HUES48 (cell line): ENCODE data around the gene DVL1.
"Not testable (repeated sequence)": the region's sequence is repeated elsewhere in the genome, so short reads cannot be mapped to it uniquely, and the experiment has no call there.

ENCODE experiments used
- H3K27ac ChIP-seq: one replicate; pipeline ENCODE4 v1.7.0; 2013; ENCODE audit warnings: low read depth, low read length, inconsistent platforms
- H3K27me3 ChIP-seq: 2 replicates; pipeline ENCODE4 v1.6.1; 2013; ENCODE audit warnings: mild to moderate bottlenecking, low read length; ENCODE audit not compliant: control insufficient read depth, insufficient read depth
- H3K36me3 ChIP-seq: 2 replicates; pipeline ENCODE4 v1.6.1; 2013; ENCODE audit warnings: low read length; ENCODE audit not compliant: control insufficient read depth, insufficient read depth
- H3K4me1 ChIP-seq: 2 replicates; pipeline ENCODE4 v1.6.1; 2013; ENCODE audit warnings: mild to moderate bottlenecking, low read length; ENCODE audit not compliant: control insufficient read depth, insufficient read depth
- H3K4me3 ChIP-seq: 2 replicates; pipeline ENCODE4 v1.5.1; 2013; ENCODE audit warnings: mild to moderate bottlenecking, low read depth, low read length
- H3K9ac ChIP-seq: 2 replicates; pipeline ENCODE4 v1.6.1; 2013; ENCODE audit warnings: mild to moderate bottlenecking, low read depth, low read length, moderate library complexity
- H3K9me3 ChIP-seq: 2 replicates; pipeline ENCODE4 v1.6.1; 2013; ENCODE audit warnings: low read length; ENCODE audit not compliant: control insufficient read depth, insufficient read depth

DVL1 gene

DNA sequence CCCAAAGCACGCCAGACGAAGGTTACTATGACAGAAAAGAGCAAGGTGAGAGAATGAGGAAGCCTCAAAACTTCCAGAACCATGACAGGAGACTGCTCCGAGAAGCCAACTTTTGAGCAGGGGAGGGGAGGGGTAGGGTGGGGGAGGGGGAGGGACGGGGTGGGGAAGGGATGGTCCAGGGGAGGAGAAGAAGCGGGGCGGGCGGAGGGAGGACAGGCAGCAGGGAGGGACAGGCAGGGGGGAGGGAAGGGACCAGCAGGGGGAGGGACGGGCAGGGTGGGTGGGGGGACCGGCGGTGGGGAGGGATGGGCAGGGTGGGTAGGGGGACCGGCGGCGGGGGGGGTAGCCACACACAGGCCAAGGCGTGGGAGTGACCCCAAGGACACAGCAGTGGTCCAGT is 26.8 kb downstream of the DVL1 start:
- Histone ChIP-seq H3K9me3 (no peaks in the 10 kb centered on the region), H3K9ac (no peak overlapping the region), H3K4me1 (no peaks in the 10 kb centered on the region), H3K27ac (no peak overlapping the region), H3K36me3 (peaks cover 43% of the 10 kb centered on the region), H3K4me3 (no peak overlapping the region), H3K27me3 (no peaks in the 10 kb centered on the region)

DNA sequence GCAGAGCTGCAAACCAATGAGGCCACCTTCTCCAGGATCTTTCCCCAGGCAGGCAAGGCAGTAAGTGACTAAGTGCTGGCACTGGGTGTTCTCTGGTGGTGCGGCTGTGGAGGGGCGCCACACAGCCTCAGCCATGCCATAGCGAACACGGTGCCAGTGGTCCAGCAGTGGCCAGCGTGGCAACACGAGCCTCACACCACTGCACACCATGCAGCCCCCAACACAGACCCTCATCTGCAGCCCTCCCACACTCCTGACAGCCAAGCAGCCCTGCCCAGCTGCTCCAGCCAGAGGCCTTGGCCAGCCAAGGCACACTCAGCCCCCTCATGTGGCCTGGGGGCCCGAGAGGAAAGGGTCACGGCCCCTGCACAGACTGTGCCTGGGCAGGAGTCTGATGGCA is 27.7 kb downstream of the DVL1 start:
- H3K36me3 ChIP-seq, result peaks cover 40% of the 10 kb centered on the region
- H3K4me3 ChIP-seq, result no peak overlapping the region
- no peak overlapping the region for H3K27ac ChIP-seq
- no peak overlapping the region for H3K9ac ChIP-seq
- H3K4me1 ChIP-seq, result no peaks in the 10 kb centered on the region
- H3K9me3 ChIP-seq, result no peaks in the 10 kb centered on the region
- no peaks in the 10 kb centered on the region for H3K27me3 ChIP-seq

DNA sequence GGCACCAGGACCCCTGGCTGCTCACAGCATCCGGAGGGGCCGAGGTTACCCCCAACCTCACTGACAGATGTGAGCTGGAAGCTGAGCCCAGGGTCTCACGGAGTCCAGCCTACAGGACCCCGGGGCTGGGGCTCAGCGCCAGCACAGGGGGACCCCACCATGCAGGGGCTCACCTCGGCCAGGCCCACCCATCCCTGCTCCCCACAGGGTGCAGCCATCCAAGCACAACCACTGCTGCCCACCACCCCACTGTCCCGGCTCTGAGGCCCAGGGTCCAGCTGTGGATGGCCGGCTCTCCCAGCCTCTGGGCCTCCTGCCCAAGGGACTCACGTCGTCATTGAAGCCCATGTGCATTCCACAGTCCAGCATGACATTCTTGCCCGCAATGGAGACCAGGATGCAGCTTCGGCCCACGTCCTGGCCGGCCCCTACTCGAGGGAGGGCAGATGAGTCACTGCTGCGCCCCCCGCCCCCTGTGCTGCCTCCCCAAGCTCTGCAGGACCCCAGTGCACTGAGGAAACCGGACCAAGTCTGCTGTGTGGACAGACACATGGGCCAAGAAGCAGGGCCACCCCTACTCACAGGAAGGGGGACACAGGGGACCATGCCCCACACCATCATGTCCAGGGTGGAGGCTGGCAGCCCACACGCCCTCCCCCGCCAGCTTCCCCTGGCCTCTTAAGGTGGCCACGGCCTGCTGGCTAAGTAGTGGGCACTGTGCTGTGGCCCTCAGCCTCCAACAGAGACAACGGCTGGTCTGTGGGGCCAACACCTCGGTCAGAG is 28.4 kb downstream of the DVL1 start:
- peaks cover 3% of the 10 kb centered on the region; the same call in 1 of the 2 replicates for H3K4me1 ChIP-seq
- no peak overlapping the region for H3K27ac ChIP-seq
- H3K27me3 ChIP-seq, result no peaks in the 10 kb centered on the region
- no peaks in the 10 kb centered on the region for H3K9me3 ChIP-seq
- H3K4me3 ChIP-seq, result no peak overlapping the region
- no peak overlapping the region for H3K9ac ChIP-seq
- H3K36me3 ChIP-seq, result peaks cover 40% of the 10 kb centered on the region

DNA sequence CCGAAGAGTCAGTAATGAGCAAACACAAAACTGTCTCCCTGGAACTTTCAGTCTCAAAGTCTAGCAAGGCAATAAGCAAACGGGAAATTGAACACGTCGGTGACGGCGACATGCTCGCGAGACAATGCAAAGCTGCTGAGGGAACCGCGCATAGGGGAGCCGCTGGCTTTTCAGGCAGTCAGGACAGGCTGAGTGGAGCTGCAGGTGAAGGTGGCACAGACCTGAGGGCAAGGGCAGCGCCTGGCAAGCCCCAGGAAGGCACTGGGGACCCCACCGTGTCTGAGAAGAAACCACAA is 29.6 kb downstream of the DVL1 start:
- H3K4me1 ChIP-seq, result peaks cover 10% of the 10 kb centered on the region

DNA sequence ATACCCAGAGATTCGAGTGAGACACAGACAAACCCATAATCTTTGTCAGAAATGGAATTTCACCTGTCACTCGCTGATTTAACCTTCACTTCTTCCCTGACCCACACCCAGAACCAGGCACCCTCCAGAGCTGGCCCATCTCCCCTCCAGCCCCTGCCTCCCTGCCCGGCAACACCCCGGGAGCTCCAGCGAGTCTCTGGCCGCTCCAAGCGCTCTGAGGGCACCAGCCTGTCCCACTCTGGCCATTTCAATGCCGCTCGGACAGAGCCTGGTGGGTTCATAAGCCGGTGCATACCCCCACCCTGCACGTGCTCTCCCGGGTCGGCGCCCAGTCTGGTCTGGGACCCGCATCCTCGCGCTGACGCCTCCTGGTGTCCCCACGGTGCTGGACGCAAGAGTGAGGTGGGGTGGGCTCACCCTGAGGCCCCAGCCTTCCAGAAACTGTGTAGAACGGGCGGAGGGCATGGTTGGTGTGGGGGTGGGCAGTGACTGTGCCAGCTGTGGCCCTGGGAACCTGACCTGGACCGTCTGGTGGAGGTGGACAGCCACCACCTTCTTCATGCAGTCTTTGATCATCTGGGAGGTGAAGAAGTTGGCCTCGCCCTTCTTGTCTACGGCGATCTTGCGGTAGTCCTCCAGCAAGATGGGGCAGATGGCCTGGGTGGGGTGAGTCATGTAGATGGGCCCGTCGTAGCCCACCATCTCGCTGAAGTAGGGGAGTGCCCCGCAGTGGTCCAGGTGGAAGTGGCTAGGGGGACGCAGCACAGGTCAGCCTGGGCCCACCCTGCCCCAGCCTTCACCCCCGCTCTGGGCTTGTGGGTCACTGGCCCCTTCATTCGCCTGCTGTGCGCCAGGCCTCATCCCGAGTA is 30.2 kb downstream of the DVL1 start:
- H3K9ac ChIP-seq, result no peak overlapping the region
- H3K4me3 ChIP-seq, result no peak overlapping the region
- H3K9me3 ChIP-seq, result no peaks in the 10 kb centered on the region
- no peak overlapping the region for H3K27ac ChIP-seq
- peaks cover 10% of the 10 kb centered on the region for H3K4me1 ChIP-seq
- peaks cover 51% of the 10 kb centered on the region for H3K36me3 ChIP-seq
- no peaks in the 10 kb centered on the region for H3K27me3 ChIP-seq

More for the DNA sequence above, 29.6 kb downstream of the DVL1 start:
- Histone ChIP-seq H3K27me3 (no peaks in the 10 kb centered on the region), H3K4me3 (no peak overlapping the region), H3K9me3 (no peaks in the 10 kb centered on the region), H3K36me3 (peaks cover 45% of the 10 kb centered on the region), H3K9ac (no peak overlapping the region), H3K27ac (no peak overlapping the region)

DNA sequence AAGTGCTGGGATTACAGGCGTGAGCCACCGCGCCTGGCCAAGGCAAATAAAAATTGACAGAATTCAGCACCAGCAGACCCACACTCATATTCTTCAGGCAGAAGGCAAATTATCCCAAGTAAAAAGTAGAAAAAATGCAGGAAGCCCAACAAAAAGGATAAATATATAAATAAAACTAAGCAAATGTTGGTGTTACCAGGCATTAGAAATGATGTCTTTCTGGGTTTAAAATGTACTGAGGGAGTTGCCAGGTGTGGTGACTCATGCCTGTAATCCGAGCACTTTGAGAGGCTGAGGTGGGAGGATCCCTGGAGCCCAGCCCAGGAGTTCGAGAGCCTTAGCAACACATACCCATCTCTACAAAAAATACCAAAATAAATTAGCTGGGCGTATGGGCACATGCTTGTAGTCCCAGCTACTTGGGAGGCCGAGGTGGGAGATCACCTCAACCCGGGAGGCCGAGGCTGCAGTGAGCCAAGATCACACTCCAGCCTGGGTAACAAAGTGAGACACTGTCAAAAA is 31.0 kb downstream of the DVL1 start:
- no peak overlapping the region for H3K27ac ChIP-seq
- H3K9me3 ChIP-seq, result no peaks in the 10 kb centered on the region
- peaks cover 10% of the 10 kb centered on the region for H3K4me1 ChIP-seq
- no peak overlapping the region for H3K9ac ChIP-seq
- no peaks in the 10 kb centered on the region for H3K27me3 ChIP-seq
- peaks cover 58% of the 10 kb centered on the region for H3K36me3 ChIP-seq
- H3K4me3 ChIP-seq, result no peak overlapping the region

DNA sequence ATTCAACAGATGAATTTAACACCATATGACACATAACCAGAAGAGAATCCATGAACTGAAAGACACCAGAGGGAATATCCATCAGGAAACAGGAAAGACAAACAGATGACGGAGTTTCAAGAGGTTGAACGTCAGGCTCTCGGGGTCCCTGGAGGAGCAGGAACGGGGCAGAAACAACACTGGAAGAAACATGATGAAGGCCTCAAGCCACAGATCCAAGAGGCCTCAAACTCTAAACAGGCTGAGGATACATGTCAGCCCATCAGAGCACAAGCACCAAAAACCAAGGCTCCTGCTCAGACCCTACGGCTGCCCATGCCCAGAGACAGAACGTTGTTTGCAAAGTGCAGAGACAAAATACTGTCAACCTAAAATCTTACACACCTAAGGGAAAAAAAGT is 31.8 kb downstream of the DVL1 start:
- H3K27me3 ChIP-seq, result no peaks in the 10 kb centered on the region
- H3K9ac ChIP-seq, result no peak overlapping the region
- no peak overlapping the region for H3K27ac ChIP-seq
- H3K9me3 ChIP-seq, result no peaks in the 10 kb centered on the region
- peaks cover 10% of the 10 kb centered on the region for H3K4me1 ChIP-seq
- peaks cover 61% of the 10 kb centered on the region for H3K36me3 ChIP-seq
- no peak overlapping the region for H3K4me3 ChIP-seq

DNA sequence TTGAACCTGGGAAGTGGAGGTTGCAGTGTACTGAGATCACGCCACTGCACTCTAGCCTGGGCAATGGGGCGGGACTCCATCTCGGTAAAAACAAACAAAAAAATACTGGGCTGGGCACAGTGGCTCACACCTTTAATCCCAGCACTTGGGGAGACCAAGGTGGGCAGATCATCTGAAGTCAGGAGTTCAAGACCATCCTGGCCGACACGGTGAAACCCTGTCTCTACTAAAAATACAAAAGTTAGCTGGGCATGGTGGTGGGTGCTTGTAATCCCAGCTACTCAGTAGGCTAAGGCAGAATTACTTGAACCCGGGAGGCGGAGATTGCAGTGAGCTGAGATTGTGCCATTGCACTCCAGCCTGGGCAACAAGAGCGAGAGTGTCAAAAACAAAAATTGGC is 33.0 kb downstream of the DVL1 start:
- Histone ChIP-seq H3K36me3 (peaks cover 67% of the 10 kb centered on the region), H3K4me1 (peaks cover 10% of the 10 kb centered on the region)
- not testable (repeated sequence) for H3K9me3 ChIP-seq, H3K27me3 ChIP-seq, H3K27ac ChIP-seq, H3K9ac ChIP-seq, H3K4me3 ChIP-seq

DNA sequence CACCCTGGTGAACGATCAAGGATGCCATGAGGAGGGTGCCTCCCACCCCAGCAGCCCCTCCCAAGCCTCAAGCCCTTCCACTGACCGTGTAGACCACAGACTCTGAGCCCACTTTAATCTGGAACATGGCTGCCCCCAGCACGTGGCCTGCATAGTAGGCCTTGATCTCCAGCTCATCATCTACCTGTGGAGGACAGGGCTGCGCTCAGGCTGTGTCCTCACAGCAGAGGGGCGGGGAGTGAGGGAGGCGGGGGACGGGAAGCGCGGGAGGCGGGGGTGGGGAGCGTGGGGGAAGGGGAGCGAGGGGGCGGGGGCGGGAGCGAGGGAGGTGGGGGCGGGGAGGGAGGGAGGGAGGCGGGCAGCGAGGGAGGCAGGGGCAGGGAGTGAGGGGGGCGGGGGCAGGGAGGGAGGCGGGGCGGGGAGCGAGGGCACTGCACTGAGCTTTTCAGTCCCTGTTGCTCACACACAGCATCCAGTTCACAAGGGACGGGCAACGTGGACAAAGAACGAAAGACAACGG is 33.7 kb downstream of the DVL1 start:
- Histone ChIP-seq H3K36me3 (peaks cover 71% of the 10 kb centered on the region), H3K9ac (peak overlapping the region; percentile 55; the same call in 1 of the 2 replicates), H3K9me3 (no peaks in the 10 kb centered on the region), H3K27me3 (no peaks in the 10 kb centered on the region), H3K27ac (peak overlapping the region; percentile 81), H3K4me1 (peaks cover 10% of the 10 kb centered on the region), H3K4me3 (no peak overlapping the region; the same call in 1 of the 2 replicates)

DNA sequence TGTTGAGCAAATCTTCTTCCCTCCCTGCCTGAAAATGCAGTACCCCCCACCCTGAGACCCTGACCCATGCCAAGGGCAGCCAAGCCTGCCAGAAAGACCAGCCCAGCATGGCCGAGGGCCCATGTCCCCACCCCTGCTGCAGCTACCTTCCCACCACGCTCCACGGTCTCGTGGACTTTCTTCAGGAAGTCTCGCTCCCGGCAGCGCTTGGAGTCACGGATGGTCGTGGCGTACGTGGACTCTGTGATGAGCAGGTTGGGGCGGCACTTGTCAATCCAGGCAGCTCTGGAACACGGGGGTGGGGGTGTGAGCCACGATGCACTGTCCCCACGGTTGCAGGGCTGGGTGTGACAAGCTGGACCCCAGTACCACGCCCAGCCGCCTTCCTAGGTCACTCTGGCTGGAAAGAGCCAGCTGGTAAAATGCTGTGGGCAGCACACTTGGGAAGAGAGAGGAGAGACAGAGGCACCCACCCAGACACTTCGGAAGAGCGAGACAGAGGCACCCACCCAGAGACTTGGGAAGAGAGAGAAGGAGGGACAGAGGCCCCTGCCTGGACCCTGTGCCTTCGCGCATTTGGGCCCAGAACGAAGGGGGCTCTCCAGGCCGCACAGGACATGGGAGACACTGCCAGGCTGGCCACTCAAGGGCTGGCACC is 34.4 kb downstream of the DVL1 start:
- H3K27ac ChIP-seq, result peak overlapping the region; percentile 81
- peaks cover 71% of the 10 kb centered on the region for H3K36me3 ChIP-seq
- H3K27me3 ChIP-seq, result no peaks in the 10 kb centered on the region
- H3K9me3 ChIP-seq, result no peaks in the 10 kb centered on the region
- no peak overlapping the region; the same call in 1 of the 2 replicates for H3K4me3 ChIP-seq
- peak overlapping the region; percentile 55; the same call in 1 of the 2 replicates for H3K9ac ChIP-seq
- H3K4me1 ChIP-seq, result peaks cover 15% of the 10 kb centered on the region
